Ovary (tissue), 9 donors: ENCODE data around the gene KANSL1L. TPM values are rescaled to one million over a fixed set of nuclear protein-coding genes. Genes with fewer than 3 reads are reported as not detected.

Experiments used
- DNase-seq, 5 donors: peaks; one replicate each; pipeline ENCODE4 v3.0.0-alpha.2; 2019 to 2020
- H3K27ac ChIP-seq, 2 donors: fragments of 200-600 bp; one replicate each; pipeline versions ENCODE4 v1.5.1 to v1.8.0; 2019 to 2022
- H3K27me3 ChIP-seq: fragments of 200-600 bp; one replicate; pipeline ENCODE4 v1.8.0; 2022
- H3K36me3 ChIP-seq: fragments of 200-600 bp; sonication (generic); one replicate; pipeline ENCODE4 v1.5.1; 2019
- H3K4me1 ChIP-seq: one replicate; pipeline ENCODE4 v1.8.1; 2013; ENCODE audit warnings: mild to moderate bottlenecking, moderate library complexity; ENCODE audit not compliant: insufficient read depth
- H3K4me3 ChIP-seq: fragments of 200-600 bp; sonication (generic); one replicate; pipeline ENCODE4 v1.5.1; 2017
- H3K9me3 ChIP-seq, 2 donors: fragments of 200-600 bp in 1 of 2; sonication (generic) in 1 of 2; one replicate each; pipeline versions ENCODE4 v1.5.1 to v1.8.1; 2013 to 2019; ENCODE audit warnings: mild to moderate bottlenecking in 1 of 2, moderate library complexity in 1 of 2
- CTCF ChIP-seq, 3 donors: fragments of 450-650 bp in 2 of 3; fragments of 200-600 bp in 1 of 3; IDR thresholded peaks; one replicate each; pipeline versions ENCODE4 v1.5.1 to v1.8.0; 2016 to 2022; ENCODE audit warnings: antibody characterized with exemption in 3 of 3, mild to moderate bottlenecking in 1 of 3
- EP300 ChIP-seq: sonication (generic); formaldehyde crosslinking; IDR thresholded peaks from one replicate; pipeline ENCODE4 v1.6.1; 2017; ENCODE audit warnings: antibody characterized with exemption
- POLR2A ChIP-seq: fragments of 450-650 bp; IDR thresholded peaks from one replicate; pipeline ENCODE4 v1.6.1; 2017; ENCODE audit warnings: antibody characterized with exemption, mild to moderate bottlenecking, moderate library complexity
- WGBS, 3 donors: extraction: QIAGEN DNeasy Blood & Tissue Kit in 1 of 3; methylation state at CpG; one replicate each; pipeline versions ENCODE4 v1.1.5 to v1.1.7; 2013 to 2017; 5-methylcytosine and 5-hydroxymethylcytosine counted together
- intact Hi-C, 4 donors: fragments of 100-400 bp; cut with DNase I; formaldehyde crosslinking; loops; one replicate each; pipeline versions ENCODE4 v1.11.0 to v1.15.1; 2022 to 2023
- polyA plus RNA-seq, 2 donors: library from polyadenylated mRNA; stranded (reverse); fragments of 200-250 nt in 1 of 2; fragments of 350-450 nt in 1 of 2; fragmentation: Illumina TruSeq in 1 of 2; extraction: RNeasy Lipid Tissue Mini Kit (QIAGEN cat#74804) in 1 of 2; gene quantifications; one replicate each; pipeline ENCODE4 v1.2.3, GENCODE V29; 2013 to 2014
- total RNA-seq, 7 donors: library from RNA; depleted of rRNA in 2 of 7; stranded (reverse); fragments of >200 nt in 2 of 7; fragmentation: NEBNext Ultra II Directional in 3 of 7; extraction: Animal tissue kit (Norgen Biotek cat#: 25700) in 3 of 7; gene quantifications; one replicate each; pipeline versions ENCODE4 v1.1.0 to v1.2.4, GENCODE V29; 2016 to 2023
- donor health status: DM: no; HTN: no; CAD: no; lungs with moderate emphysema.
- donor health status: DM: no; HTN: no; CAD: no.
- donor health status: Bipolar disorder and iron deficiency.
- donor health status: DM: yes; HTN: yes; CAD: no.
- donor health status: DM: no; HTN: no; CAD: no.
- donor health status: DM: yes; HTN: yes; CAD: no.

KANSL1L gene
- total and polyA plus RNA-seq, 9 donors: 20.5 to 47.1 (median 36.1) TPM

DNA sequence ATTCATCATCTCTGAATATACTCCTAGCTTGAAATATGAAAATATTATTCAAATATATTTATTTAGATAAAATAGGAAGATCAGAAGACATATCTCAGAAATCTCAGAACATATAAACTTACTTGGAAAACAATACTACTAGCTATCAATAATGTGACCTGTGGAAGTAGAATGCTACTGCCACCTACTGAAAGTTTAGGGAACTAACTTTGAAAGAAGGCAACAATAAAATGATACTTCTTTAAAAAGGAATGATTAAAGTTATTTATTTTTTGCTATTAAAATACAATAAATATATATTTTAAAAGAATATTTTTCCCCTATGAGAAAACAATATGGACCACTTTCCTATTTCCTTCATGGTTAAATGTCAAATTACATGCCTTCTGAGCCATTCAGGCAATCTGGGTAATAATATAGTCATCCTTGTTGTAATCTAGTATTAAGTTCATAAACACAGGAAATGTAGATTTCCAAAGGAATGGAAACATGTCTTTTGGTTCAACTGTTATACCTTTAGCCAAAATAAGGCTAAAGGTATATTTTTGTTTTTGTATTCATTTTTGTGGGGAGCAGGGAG lies 28.1 kb upstream of the KANSL1L start:
- H3K27ac ChIP-seq: no peak overlapping the region
- H3K9me3 ChIP-seq: no peaks in the 10 kb centered on the region
- H3K4me1 ChIP-seq: no peaks in the 10 kb centered on the region
- intact Hi-C loops: loop anchor here (5.0 to 10.0 kb wide), 2 partner anchors 194 to 222 kb away; partner anchors contain the start of gene RPE (in 1 of the 4)
- no peaks in the 10 kb centered on the region for H3K36me3 ChIP-seq
- TF ChIP-seq CTCF (IDR thresholded peaks at IDR 0.05) (peak; percentile 21 to 40 (median 37)), POLR2A (no peak), EP300 (no peak)
- no peaks in the 10 kb centered on the region for H3K27me3 ChIP-seq
- DNase-seq: no peak
- no peak overlapping the region for H3K4me3 ChIP-seq

DNA sequence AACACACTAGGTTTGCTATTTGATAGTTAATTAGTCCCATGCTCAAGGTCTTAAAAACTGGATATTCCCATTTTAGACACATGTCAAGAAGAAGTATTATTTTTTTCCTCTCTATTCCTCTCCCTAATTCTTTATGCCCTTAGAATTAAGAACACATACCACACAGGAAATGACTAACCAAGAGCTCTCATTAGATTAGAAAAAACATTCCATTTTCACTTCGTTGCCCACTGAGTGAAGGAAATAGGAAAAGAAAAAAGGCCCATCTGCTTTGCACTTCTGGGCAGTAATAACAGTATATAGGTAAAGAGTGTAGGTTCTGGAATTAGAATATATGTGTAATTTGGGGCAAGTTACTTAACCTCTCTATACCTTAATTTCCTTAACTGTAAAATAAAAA lies 27.1 kb upstream of the KANSL1L start:
- no peaks in the 10 kb centered on the region for H3K4me1 ChIP-seq
- intact Hi-C loops: loop anchor here (5.0 to 10.0 kb wide), 2 partner anchors 194 to 221 kb away; partner anchors contain the start of gene RPE (in 1 of the 4)
- no peak overlapping the region for H3K4me3 ChIP-seq
- H3K9me3 ChIP-seq: no peaks in the 10 kb centered on the region
- 22 to 32% (median 26%) methylated on average over 1 of the region's 1 CpG for WGBS, 3 donors
- H3K27me3 ChIP-seq: no peaks in the 10 kb centered on the region
- H3K36me3 ChIP-seq: no peaks in the 10 kb centered on the region
- no peak for DNase-seq
- no peak for TF ChIP-seq POLR2A
- TF ChIP-seq EP300: no peak
- TF ChIP-seq CTCF (IDR thresholded peaks at IDR 0.05): no peak
- H3K27ac ChIP-seq: no peak overlapping the region

- WGBS, 3 donors: 58 to 72% (median 64%) methylated on average over 2 of the region's 2 CpGs
Observed at GRCh38 chr2:210197720-210198119, 26.5 kb upstream of the KANSL1L start.

DNA sequence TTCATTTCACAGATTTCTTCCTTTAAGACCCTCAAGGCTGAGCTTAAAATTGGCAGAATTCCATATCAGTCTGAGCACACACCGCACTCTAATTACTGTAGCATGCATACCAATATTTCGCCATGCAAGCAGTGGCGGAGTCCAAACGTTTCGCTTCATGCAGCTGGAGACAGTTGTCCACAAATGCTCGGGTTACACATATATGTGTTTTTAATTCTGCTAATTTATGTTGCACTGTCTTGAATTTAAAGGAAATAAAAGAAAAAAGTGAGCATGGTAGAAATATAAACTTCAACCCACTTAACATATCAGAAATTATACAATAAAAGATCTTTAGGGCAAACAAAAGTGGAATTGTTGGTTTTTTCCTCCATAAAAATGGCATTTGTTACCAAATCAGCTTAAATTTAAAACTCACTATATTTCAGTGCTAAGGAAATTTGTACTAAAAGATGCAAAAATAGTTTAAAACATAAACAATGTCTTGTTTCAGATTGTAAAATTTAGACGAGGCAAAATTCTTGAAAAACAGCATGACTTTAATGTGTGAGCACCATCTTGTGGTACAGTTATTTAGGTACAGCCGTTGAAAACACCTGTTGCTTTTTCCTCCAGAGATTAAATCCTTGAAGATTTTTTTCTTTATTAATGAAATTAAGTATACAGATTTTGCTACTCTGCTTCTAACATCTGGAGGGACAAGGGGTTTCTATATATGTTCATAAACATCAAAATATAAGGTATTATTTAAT lies 24.1 kb upstream of the KANSL1L start:
- Histone ChIP-seq H3K9me3 (no peaks in the 10 kb centered on the region), H3K36me3 (no peaks in the 10 kb centered on the region), H3K27me3 (no peaks in the 10 kb centered on the region), H3K27ac (no peak overlapping the region), H3K4me3 (no peak overlapping the region), H3K4me1 (no peaks in the 10 kb centered on the region)
- intact Hi-C loops: loop anchor here (5.0 to 10.0 kb wide), 2 partner anchors 190 to 218 kb away; partner anchors contain the start of gene RPE (in 1 of the 4)
- TF ChIP-seq CTCF (IDR thresholded peaks at IDR 0.05) (peak; percentile 50 to 69 (median 59)), POLR2A (no peak)
- 6 to 20% (median 9%) methylated on average over 8 of the region's 8 CpGs for WGBS, 3 donors
- no peak for DNase-seq

More at GRCh38 chr2:210197720-210198119, 26.5 kb upstream of the KANSL1L start:
- no peak for DNase-seq
- no peaks in the 10 kb centered on the region for H3K9me3 ChIP-seq
- intact Hi-C loops: loop anchor here (5.0 to 10.0 kb wide), 2 partner anchors 193 to 220 kb away; partner anchors contain the start of gene RPE (in 1 of the 4)
- H3K4me1 ChIP-seq: no peaks in the 10 kb centered on the region
- H3K4me3 ChIP-seq: no peak overlapping the region
- H3K27me3 ChIP-seq: no peaks in the 10 kb centered on the region
- no peak overlapping the region for H3K27ac ChIP-seq
- no peaks in the 10 kb centered on the region for H3K36me3 ChIP-seq
- TF ChIP-seq CTCF (IDR thresholded peaks at IDR 0.05): no peak
- TF ChIP-seq POLR2A: no peak
- no peak for TF ChIP-seq EP300
